ENCODE data around the gene EML6. TPM values are rescaled to one million over a fixed set of nuclear protein-coding genes. Genes with fewer than 3 reads are reported as not detected.

The EML6 gene
- total RNA-seq, 1 donor from 2014 or later: 1.3 TPM

GRCh38 chr2:54957321-54957999, 234.0 kb downstream of the EML6 start:
- intact Hi-C loops (cut with micrococcal nuclease): no loop called here

- intact Hi-C loops (cut with micrococcal nuclease): no loop called here
These were observed 235.4 kb downstream of the EML6 start for GRCh38 chr2:54958717-54959371.

GRCh38 chr2:54960164-54960563, 236.7 kb downstream of the EML6 start:
- intact Hi-C loops (cut with micrococcal nuclease): no loop called here

GRCh38 chr2:54962511-54962910, 239.0 kb downstream of the EML6 start:
- intact Hi-C loops (cut with micrococcal nuclease): no loop called here

- intact Hi-C loops (cut with micrococcal nuclease): no loop called here
These were observed 239.5 kb downstream of the EML6 start for GRCh38 chr2:54962935-54963440.

- intact Hi-C loops (cut with micrococcal nuclease): no loop called here
These were observed 240.0 kb downstream of the EML6 start for GRCh38 chr2:54963476-54963875.

- intact Hi-C loops (cut with micrococcal nuclease): loop anchor here (2.0 kb wide), 1 partner anchor 41 kb away; no protein-coding TSS in a partner anchor
These were observed 240.8 kb downstream of the EML6 start for GRCh38 chr2:54964271-54964670.

- intact Hi-C loops (cut with micrococcal nuclease): loop anchor here (2.0 kb wide), 1 partner anchor 40 kb away; no protein-coding TSS in a partner anchor
These were observed 241.4 kb downstream of the EML6 start for GRCh38 chr2:54964816-54965215.

- intact Hi-C loops (cut with micrococcal nuclease): loop anchor here (2.0 kb wide), 1 partner anchor 39 kb away; no protein-coding TSS in a partner anchor
These were observed 242.0 kb downstream of the EML6 start for GRCh38 chr2:54965425-54965824.

- intact Hi-C loops (cut with micrococcal nuclease): no loop called here
These were observed 242.8 kb downstream of the EML6 start for GRCh38 chr2:54966165-54966832.

GRCh38 chr2:54966837-54967236, 243.4 kb downstream of the EML6 start:
- intact Hi-C loops (cut with micrococcal nuclease): no loop called here

GRCh38 chr2:54967269-54967668, 243.8 kb downstream of the EML6 start:
- intact Hi-C loops (cut with micrococcal nuclease): no loop called here

- intact Hi-C loops (cut with micrococcal nuclease): no loop called here
These were observed 244.4 kb downstream of the EML6 start for GRCh38 chr2:54967759-54968365.

- intact Hi-C loops (cut with micrococcal nuclease): no loop called here
These were observed 245.2 kb downstream of the EML6 start for GRCh38 chr2:54968561-54969218.

GRCh38 chr2:54969295-54969939, 246.0 kb downstream of the EML6 start:
- intact Hi-C loops (cut with micrococcal nuclease): no loop called here

- intact Hi-C loops (cut with micrococcal nuclease): no loop called here
These were observed 246.5 kb downstream of the EML6 start for GRCh38 chr2:54969940-54970338.

- intact Hi-C loops (cut with micrococcal nuclease): no loop called here
These were observed 251.7 kb downstream of the EML6 start for GRCh38 chr2:54975175-54975574.

- intact Hi-C loops (cut with micrococcal nuclease): no loop called here
These were observed 252.4 kb downstream of the EML6 start for GRCh38 chr2:54975598-54976492.

GRCh38 chr2:54977149-54977548, 253.7 kb downstream of the EML6 start:
- intact Hi-C loops (cut with micrococcal nuclease): no loop called here

All from T-helper 1 cell treated with Interleukin-12 subunit alpha and Interleukin-12 subunit beta and Interleukin-4 antibody, amounts not matched to agents 30 ng/mL and 1 ng/mL, for 36 hours (primary cell).